SJCRH30 (cell line): ENCODE results near the gene RSL24D1. TPM values are rescaled to one million over a fixed set of nuclear protein-coding genes. Genes with fewer than 3 reads are reported as not detected.
"Not testable (repeated sequence)": the region's sequence is repeated elsewhere in the genome, so short reads cannot be mapped to it uniquely, and the experiment has no call there.

ENCODE experiments used
- DNase-seq, 2 experiments: peaks; one replicate each; pipeline ENCODE4 v3.0.0-alpha.2; 2015 to 2020
- H3K27ac ChIP-seq: fragments of 250-450 bp; sonication (Bioruptor Pico); 2 replicates; pipeline ENCODE4 v1.5.1; 2020; ENCODE audit warnings: mild to moderate bottlenecking, moderate library complexity
- H3K27me3 ChIP-seq: fragments of 250-450 bp; sonication (Bioruptor Pico); 2 replicates; pipeline ENCODE4 v1.5.1; 2020; ENCODE audit warnings: mild to moderate bottlenecking, moderate library complexity
- H3K36me3 ChIP-seq: fragments of 250-450 bp; sonication (Bioruptor Pico); 2 replicates; pipeline ENCODE4 v1.5.1; 2020; ENCODE audit warnings: mild to moderate bottlenecking, moderate library complexity
- H3K4me1 ChIP-seq: fragments of 250-450 bp; sonication (Bioruptor Pico); 2 replicates; pipeline ENCODE4 v1.5.1; 2020; ENCODE audit warnings: mild to moderate bottlenecking, moderate library complexity
- H3K4me3 ChIP-seq: fragments of 250-450 bp; sonication (Bioruptor Pico); 2 replicates; pipeline ENCODE4 v1.5.1; 2020; ENCODE audit warnings: mild to moderate bottlenecking, moderate library complexity
- H3K9me3 ChIP-seq: fragments of 250-450 bp; sonication (Bioruptor Pico); replicated peaks from 2 replicates; pipeline ENCODE4 v1.5.1; 2020; ENCODE audit warnings: mild to moderate bottlenecking, moderate library complexity
- total RNA-seq: library from RNA; depleted of rRNA; stranded (reverse); fragments of >200 nt; shearing (Covaris generic); gene quantifications from 2 replicates; pipeline ENCODE4 v1.2.3, GENCODE V29; 2014; rRNA removed

Gene RSL24D1
- total RNA-seq, 1 experiment from 2014 or later, result 140 TPM

DNA sequence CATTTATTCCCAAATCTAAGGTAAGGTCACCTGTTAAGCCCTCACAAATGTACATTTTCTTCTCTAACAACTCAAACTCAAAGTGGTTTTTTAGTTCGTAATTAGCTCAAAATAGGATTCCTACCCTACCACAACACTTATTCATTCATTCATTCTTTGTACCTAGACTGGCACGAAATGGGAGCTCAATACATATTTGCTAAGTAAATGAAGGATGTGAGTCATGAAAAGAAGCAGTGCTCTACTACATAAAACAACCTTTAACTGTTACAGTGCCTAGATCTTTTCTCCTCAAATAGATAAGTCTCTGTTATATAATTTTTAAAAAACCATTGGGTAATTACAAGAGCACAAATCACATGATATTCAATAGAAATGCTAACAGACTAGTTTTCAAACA lies 13.1 kb downstream of the RSL24D1 start:
- Histone ChIP-seq H3K36me3 (peaks cover 82% of the 10 kb centered on the region), H3K27ac (no peak overlapping the region), H3K4me3 (no peak overlapping the region), H3K27me3 (no peaks in the 10 kb centered on the region), H3K9me3 (no peaks in the 10 kb centered on the region), H3K4me1 (no peaks in the 10 kb centered on the region)
- DNase-seq, result no peak

DNA sequence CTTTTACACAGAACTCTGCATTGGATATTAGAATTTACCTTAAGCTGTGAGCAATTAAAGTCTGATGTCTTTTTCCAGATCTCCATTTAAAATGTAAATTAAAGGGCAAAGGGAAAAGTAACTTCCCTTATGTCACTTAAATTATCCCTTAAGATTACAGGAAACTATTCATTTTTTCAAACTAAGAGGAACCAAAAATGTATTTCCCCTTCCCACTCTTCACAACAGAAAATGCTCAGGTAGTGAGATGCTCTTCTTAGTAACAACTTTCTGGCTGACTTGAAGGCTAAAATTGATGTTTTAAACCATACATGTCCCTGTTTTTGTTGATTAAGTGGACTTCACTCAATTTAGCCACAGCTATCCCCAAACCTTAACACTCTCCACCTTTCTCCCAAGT lies 17.6 kb downstream of the RSL24D1 start:
- Histone ChIP-seq H3K4me1 (no peaks in the 10 kb centered on the region), H3K4me3 (no peak overlapping the region), H3K36me3 (peaks cover 44% of the 10 kb centered on the region), H3K27me3 (no peaks in the 10 kb centered on the region), H3K27ac (no peak overlapping the region), H3K9me3 (no peaks in the 10 kb centered on the region)
- no peak for DNase-seq

DNA sequence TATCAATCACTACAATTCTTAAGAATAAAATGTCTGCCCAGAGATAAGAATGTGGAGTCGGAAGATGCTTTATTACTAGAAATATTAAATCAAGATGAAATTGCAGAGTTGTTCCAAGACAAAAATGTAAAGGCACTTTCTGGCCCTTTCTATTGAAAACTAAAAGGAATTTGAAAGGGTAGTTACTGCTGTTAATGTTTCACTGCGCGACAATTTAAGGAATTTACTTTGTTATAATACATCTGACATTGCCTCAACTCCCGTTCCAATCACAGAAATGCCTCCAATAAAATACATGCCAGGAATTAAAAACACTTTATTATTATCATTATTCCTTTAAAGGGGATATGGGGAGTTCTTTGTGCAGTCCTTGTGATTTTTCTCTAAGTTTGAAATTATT lies 26.4 kb downstream of the RSL24D1 start:
- Histone ChIP-seq H3K4me1 (no peaks in the 10 kb centered on the region), H3K4me3 (no peak overlapping the region), H3K27ac (no peak overlapping the region), H3K27me3 (no peaks in the 10 kb centered on the region), H3K9me3 (no peaks in the 10 kb centered on the region), H3K36me3 (no peaks in the 10 kb centered on the region)
- no peak for DNase-seq

DNA sequence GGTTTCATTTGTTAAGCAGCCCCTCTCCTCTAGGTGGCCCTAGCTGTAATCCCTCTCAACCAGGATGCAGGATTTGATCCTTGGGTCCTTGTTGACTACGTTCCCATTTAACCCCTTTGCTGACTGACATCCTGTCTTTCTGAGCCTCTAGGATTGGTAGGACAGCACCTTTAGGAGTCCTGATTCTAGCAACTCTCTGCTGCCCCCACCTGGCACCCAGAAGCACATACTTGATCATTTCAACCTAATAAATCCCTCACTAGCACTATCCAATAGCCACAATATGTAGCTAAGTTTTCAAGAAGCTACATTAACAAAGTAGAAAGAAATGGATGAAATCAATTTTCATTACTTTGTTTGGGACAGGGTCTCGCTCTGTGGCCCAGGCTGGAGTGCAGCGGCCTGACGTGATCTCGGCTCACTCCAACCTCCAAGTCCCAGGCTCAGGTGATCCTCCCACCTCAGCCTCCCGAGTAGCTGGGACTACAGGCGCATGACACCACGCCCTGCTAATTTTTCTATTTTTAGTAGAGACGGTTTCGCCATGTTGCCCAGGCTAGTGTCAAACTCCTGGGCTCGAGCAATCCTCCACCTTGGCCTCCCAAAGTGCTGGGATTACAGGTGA lies 28.3 kb downstream of the RSL24D1 start:
- DNase-seq, result peak; percentile 65 to 82
- no peaks in the 10 kb centered on the region for H3K4me1 ChIP-seq

DNA sequence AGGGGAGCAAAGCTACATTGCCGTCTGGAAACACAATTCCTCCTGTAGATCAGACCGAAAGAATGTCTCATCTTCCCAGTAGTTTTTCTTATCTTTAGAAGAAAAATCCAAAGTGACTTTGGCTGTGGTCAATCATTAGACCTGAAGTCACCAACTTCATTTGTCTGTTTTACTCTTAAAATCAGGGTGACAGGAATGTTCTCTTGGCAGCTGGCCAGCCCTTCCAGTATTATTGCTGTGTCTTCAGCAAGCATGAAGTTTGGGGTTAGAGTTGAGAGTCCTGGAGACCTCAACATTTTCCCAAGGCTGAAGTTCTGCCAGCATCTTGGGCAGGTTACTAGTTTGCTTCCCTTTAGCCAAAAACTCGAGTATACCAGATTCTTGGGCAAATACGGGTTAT lies 32.5 kb downstream of the RSL24D1 start:
- H3K4me1 ChIP-seq, result no peaks in the 10 kb centered on the region
- no peaks in the 10 kb centered on the region for H3K27me3 ChIP-seq
- no peaks in the 10 kb centered on the region for H3K36me3 ChIP-seq
- no peak overlapping the region for H3K27ac ChIP-seq
- H3K9me3 ChIP-seq, result no peaks in the 10 kb centered on the region; the same call in 1 of the 2 replicates
- H3K4me3 ChIP-seq, result no peak overlapping the region
- DNase-seq, result no peak

More for the DNA sequence above, 28.3 kb downstream of the RSL24D1 start:
- Histone ChIP-seq H3K27ac (no peak overlapping the region), H3K4me3 (no peak overlapping the region), H3K9me3 (no peaks in the 10 kb centered on the region), H3K36me3 (no peaks in the 10 kb centered on the region), H3K27me3 (no peaks in the 10 kb centered on the region)

DNA sequence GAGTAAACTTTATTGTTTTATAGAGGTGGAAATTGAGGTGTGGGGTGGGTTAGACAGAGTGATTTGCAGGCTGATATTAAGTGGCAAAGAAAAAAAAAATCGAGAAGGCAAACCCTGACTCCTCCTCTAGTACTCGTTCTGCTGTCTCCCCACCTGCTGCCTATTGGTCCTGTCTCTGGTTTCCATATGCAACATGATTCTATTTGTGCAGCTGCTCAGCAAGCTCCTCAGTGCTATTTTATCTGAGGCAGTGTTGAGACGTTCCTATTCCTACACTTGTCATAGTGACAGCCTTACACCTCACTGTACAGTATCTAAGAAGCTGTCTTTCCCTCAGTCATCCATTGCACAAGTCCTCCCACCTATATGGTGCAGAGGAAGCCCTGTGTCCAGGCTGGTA lies 45.1 kb downstream of the RSL24D1 start:
- Histone ChIP-seq H3K36me3 (no peaks in the 10 kb centered on the region), H3K27me3 (no peaks in the 10 kb centered on the region), H3K27ac (no peak overlapping the region), H3K4me3 (no peak overlapping the region), H3K4me1 (peaks cover 15% of the 10 kb centered on the region), H3K9me3 (no peaks in the 10 kb centered on the region)
- DNase-seq, result peak; percentile 23 to 60

DNA sequence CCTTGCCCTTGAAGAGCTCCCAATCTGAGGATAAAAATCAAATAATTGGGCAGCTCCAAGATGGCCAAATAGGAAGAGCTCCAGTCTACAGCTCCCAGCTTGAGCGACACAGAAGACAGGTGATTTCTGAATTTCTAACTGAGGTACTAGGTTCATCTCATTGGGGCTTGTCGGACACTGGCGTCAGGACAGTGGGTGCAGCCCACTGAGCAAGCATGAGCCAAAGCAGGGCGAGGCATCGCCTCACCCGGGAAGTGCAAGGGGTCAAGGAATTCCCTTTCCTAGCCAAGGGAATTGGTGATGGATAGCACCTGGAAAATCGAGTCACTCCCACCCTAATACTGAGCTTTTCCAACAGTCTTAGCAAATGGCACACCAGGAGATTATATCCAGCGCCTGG lies 53.6 kb downstream of the RSL24D1 start:
- not testable (repeated sequence) for DNase-seq, H3K4me3 ChIP-seq, H3K9me3 ChIP-seq, H3K27ac ChIP-seq, H3K27me3 ChIP-seq, H3K36me3 ChIP-seq, H3K4me1 ChIP-seq

DNA sequence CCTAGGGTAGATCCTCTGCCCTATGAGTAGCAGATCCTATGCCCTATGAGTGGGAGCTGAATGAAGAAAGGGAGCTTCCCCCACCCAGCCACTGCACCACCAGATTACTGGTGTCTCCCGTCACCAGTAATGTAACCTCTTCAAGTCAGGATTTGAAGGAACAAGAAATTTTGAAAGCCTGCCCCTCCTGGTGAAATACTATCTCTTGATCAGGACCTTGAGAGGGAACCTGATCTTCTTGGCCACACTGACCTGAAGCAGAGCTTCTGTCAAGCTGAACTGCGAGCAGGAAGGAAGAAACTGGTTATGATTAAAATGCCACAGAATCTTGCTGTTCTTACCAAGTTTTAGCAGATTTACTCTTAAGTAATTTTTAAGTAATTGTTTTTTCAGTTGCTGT lies 62.8 kb downstream of the RSL24D1 start:
- H3K27ac ChIP-seq, result no peak overlapping the region
- no peaks in the 10 kb centered on the region for H3K27me3 ChIP-seq
- no peaks in the 10 kb centered on the region; the same call in 1 of the 2 replicates for H3K9me3 ChIP-seq
- H3K4me1 ChIP-seq, result no peaks in the 10 kb centered on the region
- no peaks in the 10 kb centered on the region for H3K36me3 ChIP-seq
- no peak overlapping the region for H3K4me3 ChIP-seq
- no peak for DNase-seq

DNA sequence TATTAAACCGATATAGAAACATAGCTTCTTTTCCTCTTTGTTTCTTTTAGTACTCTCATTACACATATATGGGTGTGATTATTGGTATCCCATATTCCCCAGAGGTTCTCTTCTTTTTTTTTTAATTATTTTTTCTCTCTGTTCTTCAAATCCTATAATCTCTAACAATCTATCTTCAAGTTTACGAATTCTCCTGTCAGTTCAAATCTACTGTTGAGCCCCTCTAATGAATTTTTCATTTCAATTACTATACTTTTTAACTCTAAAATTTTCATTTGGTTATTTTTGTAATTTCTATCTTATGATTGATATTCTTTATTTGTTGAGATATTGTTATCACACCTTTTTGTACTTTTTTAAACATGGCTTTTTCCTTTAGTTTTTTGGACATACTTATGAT lies 64.1 kb downstream of the RSL24D1 start:
- H3K4me3 ChIP-seq, result no peak overlapping the region
- no peaks in the 10 kb centered on the region for H3K36me3 ChIP-seq
- H3K9me3 ChIP-seq, result no peaks in the 10 kb centered on the region; the same call in 1 of the 2 replicates
- H3K27me3 ChIP-seq, result no peaks in the 10 kb centered on the region
- no peak for DNase-seq
- no peak overlapping the region for H3K27ac ChIP-seq
- no peaks in the 10 kb centered on the region for H3K4me1 ChIP-seq

Other genes with a start within 250 kb of the RSL24D1 start
- gene RAB27A, start 92.9 kb upstream of the RSL24D1 start, total RNA-seq, result 7.0 and 12.2 TPM in 2 replicates
- gene PIGBOS1, start 122.2 kb upstream of the RSL24D1 start, total RNA-seq, result 11.2 and 11.3 TPM in 2 replicates
- gene PIGB, start 122.3 kb upstream of the RSL24D1 start, total RNA-seq, result 7.3 and 7.6 TPM in 2 replicates
- 5.4 and 6.2 TPM in 2 replicates for gene CCPG1, start 211.4 kb upstream of the RSL24D1 start, total RNA-seq
- 0.20 TPM in 1 of 2 replicates, not detected in the other for gene PIERCE2, start 211.6 kb upstream of the RSL24D1 start, total RNA-seq